K562 (cell line): ENCODE data around the gene MAST1. TPM values are rescaled to one million over a fixed set of nuclear protein-coding genes. Genes with fewer than 3 reads are reported as not detected.
A peak's percentile ranks its signal among the peaks of the same experiment; 100 is the strongest.

Experiments used
- DPF2 ChIP-seq: fragments of 450-650 bp; IDR thresholded peaks from 2 replicates; pipeline ENCODE4 v1.6.1; 2016
- FOXP1 ChIP-seq: sonication (generic); formaldehyde crosslinking; IDR thresholded peaks from 2 replicates; pipeline ENCODE4 v1.8.0; 2022; ENCODE audit warnings: mild to moderate bottlenecking, missing genetic modification reagents
- GTF2E2 ChIP-seq: fragments of 200-800 bp; sonication (Bioruptor generic); IDR thresholded peaks from 2 replicates; pipeline ENCODE4 v1.6.1; 2016; ENCODE audit warnings: missing genetic modification characterization, missing compliant biosample characterization
- HCFC1 ChIP-seq: IDR thresholded peaks from 2 replicates; pipeline ENCODE4 v1.6.1; 2012; ENCODE audit warnings: low read depth, low read length, improper control_type of control experiment
- HIVEP1 ChIP-seq: fragments of 250-450 bp; sonication (Bioruptor Pico); IDR thresholded peaks from 2 replicates; pipeline ENCODE4 v1.4.0; 2020; ENCODE audit warnings: mild to moderate bottlenecking
- KLF6 ChIP-seq: fragments of 250-450 bp; sonication (Bioruptor Pico); IDR thresholded peaks from 2 replicates; pipeline ENCODE4 v1.4.0; 2020; ENCODE audit warnings: mild to moderate bottlenecking, moderate library complexity, borderline replicate concordance
- MEF2A ChIP-seq: IDR thresholded peaks from 2 replicates; pipeline ENCODE4 v1.6.1; 2011; ENCODE audit warnings: low read depth, mild to moderate bottlenecking, low read length, moderate library complexity; ENCODE audit not compliant: control insufficient read depth
- NFE2 ChIP-seq: IDR thresholded peaks from 2 replicates; pipeline ENCODE4 v1.6.1; 2014; ENCODE audit warnings: antibody characterized with exemption, low read depth
- SRSF9 ChIP-seq: fragments of 200-400 bp; formaldehyde crosslinking; IDR thresholded peaks from 2 replicates; pipeline ENCODE4 v1.6.1; 2017; ENCODE audit warnings: low read depth, low read length, borderline replicate concordance
- ZNF175 ChIP-seq: fragments of 200-800 bp; sonication (Bioruptor generic); IDR thresholded peaks from 2 replicates; pipeline ENCODE4 v1.6.1; 2016; ENCODE audit warnings: low read depth, mild to moderate bottlenecking, missing genetic modification characterization, missing compliant biosample characterization
- ZNF436 ChIP-seq: fragments of 250-450, 450-650 bp; sonication (Bioruptor Pico); formaldehyde crosslinking; IDR thresholded peaks from 2 replicates; pipeline ENCODE4 v1.7.0; 2020; ENCODE audit warnings: mild to moderate bottlenecking
- polyA plus RNA-seq, 8 experiments: library from polyadenylated mRNA; depleted of rRNA in 4 of 8; stranded (reverse) in 5 of 8; unstranded in 3 of 8; fragments of >200 nt; fragmentation: Nextera tagmentation in 2 of 8; fragmentation: Illumina TruSeq in 1 of 8; extraction: Ambion mirVana in 2 of 8; extraction: Trizol in 1 of 8; gene quantifications; 2 replicates each; pipeline versions ENCODE4 v1.2.1 to v1.2.3, GENCODE V29; 2011 to 2014; ENCODE audit warnings: inconsistent platforms in 1 of 8, missing spikeins in 1 of 8
- total RNA-seq, 7 experiments: library from RNA; depleted of rRNA in 6 of 7; stranded (reverse); fragments of >200 nt in 6 of 7; fragmentation: Illumina TruSeq in 2 of 7; extraction: Trizol in 2 of 7; gene quantifications; 2 replicates each; pipeline versions ENCODE4 v1.2.1 to v1.2.3, GENCODE V29; 2011 to 2021; ENCODE audit warnings: low replicate concordance in 1 of 7
- TF ChIP-seq, protein P1 (sequence below): fragments of 250-450 bp; sonication (Bioruptor Pico); IDR thresholded peaks from 2 replicates; pipeline ENCODE4 v1.5.0; 2021; ENCODE audit warnings: mild to moderate bottlenecking, borderline replicate concordance
- TF ChIP-seq, protein P2 (sequence below), 2 experiments: fragments of 450-650 bp; IDR thresholded peaks; 2 replicates each; pipeline ENCODE4 v1.6.1; 2018; ENCODE audit warnings: mild to moderate bottlenecking in 2 of 2, low read depth in 1 of 2; ENCODE audit not compliant: partially characterized antibody in 2 of 2
- TF ChIP-seq, protein P3 (sequence below): IDR thresholded peaks from 3 replicates; pipeline ENCODE4 v1.6.1; 2011; ENCODE audit warnings: borderline replicate concordance, mild to moderate bottlenecking, moderate library complexity; ENCODE audit not compliant: insufficient read length; ENCODE audit errors: extremely low read depth

The MAST1 gene
- total and polyA plus RNA-seq, 9 of the 15 experiments (the other 6 are each of a cell fraction or from before 2014, with no cell fraction given): 0.48 to 10.3 (median 3.9) TPM

DNA sequence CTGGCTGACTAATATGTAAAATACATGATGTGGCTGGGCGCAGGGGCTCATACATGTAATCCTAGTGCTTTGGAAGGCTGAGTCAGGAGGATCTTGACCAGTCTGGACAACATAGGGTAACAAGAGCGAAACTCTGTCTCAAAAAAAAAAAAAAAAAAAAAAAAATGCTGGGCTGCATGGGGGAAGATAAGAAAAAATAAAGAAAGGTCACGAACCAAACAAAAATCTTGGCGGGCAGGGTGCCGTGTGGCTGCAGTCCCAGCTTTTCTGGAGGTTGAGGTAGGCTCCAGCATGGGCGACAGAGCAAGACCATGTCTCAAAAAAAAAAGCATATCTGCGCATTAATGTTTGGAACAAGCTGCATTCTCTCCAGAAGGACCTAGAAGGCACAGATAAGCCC is 23.2 kb upstream of the MAST1 start (continued):
- TF ChIP-seq, protein P1, sequence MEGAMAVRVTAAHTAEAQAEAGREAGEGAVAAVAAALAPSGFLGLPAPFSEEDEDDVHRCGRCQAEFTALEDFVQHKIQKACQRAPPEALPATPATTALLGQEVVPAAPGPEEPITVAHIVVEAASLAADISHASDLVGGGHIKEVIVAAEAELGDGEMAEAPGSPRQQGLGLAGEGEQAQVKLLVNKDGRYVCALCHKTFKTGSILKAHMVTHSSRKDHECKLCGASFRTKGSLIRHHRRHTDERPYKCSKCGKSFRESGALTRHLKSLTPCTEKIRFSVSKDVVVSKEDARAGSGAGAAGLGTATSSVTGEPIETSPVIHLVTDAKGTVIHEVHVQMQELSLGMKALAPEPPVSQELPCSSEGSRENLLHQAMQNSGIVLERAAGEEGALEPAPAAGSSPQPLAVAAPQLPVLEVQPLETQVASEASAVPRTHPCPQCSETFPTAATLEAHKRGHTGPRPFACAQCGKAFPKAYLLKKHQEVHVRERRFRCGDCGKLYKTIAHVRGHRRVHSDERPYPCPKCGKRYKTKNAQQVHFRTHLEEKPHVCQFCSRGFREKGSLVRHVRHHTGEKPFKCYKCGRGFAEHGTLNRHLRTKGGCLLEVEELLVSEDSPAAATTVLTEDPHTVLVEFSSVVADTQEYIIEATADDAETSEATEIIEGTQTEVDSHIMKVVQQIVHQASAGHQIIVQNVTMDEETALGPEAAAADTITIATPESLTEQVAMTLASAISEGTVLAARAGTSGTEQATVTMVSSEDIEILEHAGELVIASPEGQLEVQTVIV (CRISPR knock-in tag): no peak
- TF ChIP-seq MEF2A: no peak
- no peak for TF ChIP-seq GTF2E2
- TF ChIP-seq HCFC1: no peak
- no peak for TF ChIP-seq SRSF9
- no peak for TF ChIP-seq FOXP1 (CRISPR knock-in tag)
- 0 out of 2 replicates have a peak, but pooled peaks have one; percentile 40 for TF ChIP-seq DPF2
- TF ChIP-seq, protein P2, sequence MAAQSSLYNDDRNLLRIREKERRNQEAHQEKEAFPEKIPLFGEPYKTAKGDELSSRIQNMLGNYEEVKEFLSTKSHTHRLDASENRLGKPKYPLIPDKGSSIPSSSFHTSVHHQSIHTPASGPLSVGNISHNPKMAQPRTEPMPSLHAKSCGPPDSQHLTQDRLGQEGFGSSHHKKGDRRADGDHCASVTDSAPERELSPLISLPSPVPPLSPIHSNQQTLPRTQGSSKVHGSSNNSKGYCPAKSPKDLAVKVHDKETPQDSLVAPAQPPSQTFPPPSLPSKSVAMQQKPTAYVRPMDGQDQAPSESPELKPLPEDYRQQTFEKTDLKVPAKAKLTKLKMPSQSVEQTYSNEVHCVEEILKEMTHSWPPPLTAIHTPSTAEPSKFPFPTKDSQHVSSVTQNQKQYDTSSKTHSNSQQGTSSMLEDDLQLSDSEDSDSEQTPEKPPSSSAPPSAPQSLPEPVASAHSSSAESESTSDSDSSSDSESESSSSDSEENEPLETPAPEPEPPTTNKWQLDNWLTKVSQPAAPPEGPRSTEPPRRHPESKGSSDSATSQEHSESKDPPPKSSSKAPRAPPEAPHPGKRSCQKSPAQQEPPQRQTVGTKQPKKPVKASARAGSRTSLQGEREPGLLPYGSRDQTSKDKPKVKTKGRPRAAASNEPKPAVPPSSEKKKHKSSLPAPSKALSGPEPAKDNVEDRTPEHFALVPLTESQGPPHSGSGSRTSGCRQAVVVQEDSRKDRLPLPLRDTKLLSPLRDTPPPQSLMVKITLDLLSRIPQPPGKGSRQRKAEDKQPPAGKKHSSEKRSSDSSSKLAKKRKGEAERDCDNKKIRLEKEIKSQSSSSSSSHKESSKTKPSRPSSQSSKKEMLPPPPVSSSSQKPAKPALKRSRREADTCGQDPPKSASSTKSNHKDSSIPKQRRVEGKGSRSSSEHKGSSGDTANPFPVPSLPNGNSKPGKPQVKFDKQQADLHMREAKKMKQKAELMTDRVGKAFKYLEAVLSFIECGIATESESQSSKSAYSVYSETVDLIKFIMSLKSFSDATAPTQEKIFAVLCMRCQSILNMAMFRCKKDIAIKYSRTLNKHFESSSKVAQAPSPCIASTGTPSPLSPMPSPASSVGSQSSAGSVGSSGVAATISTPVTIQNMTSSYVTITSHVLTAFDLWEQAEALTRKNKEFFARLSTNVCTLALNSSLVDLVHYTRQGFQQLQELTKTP (IDR thresholded peaks at IDR 0.05; ENCODE audit: low read depth in 1 of 2, partially characterized antibody in 2 of 2): no peak
- TF ChIP-seq KLF6 (CRISPR knock-in tag): no peak
- no peak for TF ChIP-seq NFE2
- TF ChIP-seq ZNF436: no peak
- TF ChIP-seq HIVEP1: no peak
- TF ChIP-seq, protein P3, sequence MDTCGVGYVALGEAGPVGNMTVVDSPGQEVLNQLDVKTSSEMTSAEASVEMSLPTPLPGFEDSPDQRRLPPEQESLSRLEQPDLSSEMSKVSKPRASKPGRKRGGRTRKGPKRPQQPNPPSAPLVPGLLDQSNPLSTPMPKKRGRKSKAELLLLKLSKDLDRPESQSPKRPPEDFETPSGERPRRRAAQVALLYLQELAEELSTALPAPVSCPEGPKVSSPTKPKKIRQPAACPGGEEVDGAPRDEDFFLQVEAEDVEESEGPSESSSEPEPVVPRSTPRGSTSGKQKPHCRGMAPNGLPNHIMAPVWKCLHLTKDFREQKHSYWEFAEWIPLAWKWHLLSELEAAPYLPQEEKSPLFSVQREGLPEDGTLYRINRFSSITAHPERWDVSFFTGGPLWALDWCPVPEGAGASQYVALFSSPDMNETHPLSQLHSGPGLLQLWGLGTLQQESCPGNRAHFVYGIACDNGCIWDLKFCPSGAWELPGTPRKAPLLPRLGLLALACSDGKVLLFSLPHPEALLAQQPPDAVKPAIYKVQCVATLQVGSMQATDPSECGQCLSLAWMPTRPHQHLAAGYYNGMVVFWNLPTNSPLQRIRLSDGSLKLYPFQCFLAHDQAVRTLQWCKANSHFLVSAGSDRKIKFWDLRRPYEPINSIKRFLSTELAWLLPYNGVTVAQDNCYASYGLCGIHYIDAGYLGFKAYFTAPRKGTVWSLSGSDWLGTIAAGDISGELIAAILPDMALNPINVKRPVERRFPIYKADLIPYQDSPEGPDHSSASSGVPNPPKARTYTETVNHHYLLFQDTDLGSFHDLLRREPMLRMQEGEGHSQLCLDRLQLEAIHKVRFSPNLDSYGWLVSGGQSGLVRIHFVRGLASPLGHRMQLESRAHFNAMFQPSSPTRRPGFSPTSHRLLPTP: no peak
- no peak for TF ChIP-seq ZNF175
